Gastroesophageal sphincter (tissue), 4 donors: ENCODE measurements around the gene ATAD5. TPM values are rescaled to one million over a fixed set of nuclear protein-coding genes. Genes with fewer than 3 reads are reported as not detected.

Source experiments
- ATAC-seq: fragments of 150-250 bp; one replicate; pipeline ENCODE4 v1.9.1; 2016; ENCODE audit warnings: mild to moderate bottlenecking, moderate library complexity
- H3K27ac ChIP-seq, 4 donors: fragments of 200-600 bp; sonication (generic) in 3 of 4; 1 replicate in 3 of 4; 2 replicates in 1 of 4; pipeline ENCODE4 v1.5.1; 2016 to 2019
- H3K27me3 ChIP-seq: fragments of 200-600 bp; sonication (generic); one replicate; pipeline ENCODE4 v1.5.1; 2019
- H3K36me3 ChIP-seq, 2 donors: fragments of 200-600 bp; sonication (generic); one replicate each; pipeline ENCODE4 v1.5.1; 2019; ENCODE audit warnings: control low read depth in 1 of 2
- H3K4me1 ChIP-seq, 3 donors: fragments of 200-600 bp; sonication (generic); 1 replicate in 2 of 3; 2 replicates in 1 of 3; pipeline ENCODE4 v1.5.1; 2016 to 2019; ENCODE audit warnings: control low read depth in 2 of 3
- H3K4me3 ChIP-seq, 2 donors: fragments of 200-600 bp; sonication (generic); one replicate each; pipeline ENCODE4 v1.5.1; 2019; ENCODE audit warnings: mild to moderate bottlenecking in 1 of 2, moderate library complexity in 1 of 2
- H3K9me3 ChIP-seq, 3 donors: fragments of 200-600 bp; sonication (generic); one replicate each; pipeline ENCODE4 v1.5.1; 2017 to 2019; ENCODE audit warnings: control low read depth in 2 of 3
- EP300 ChIP-seq: sonication (generic); formaldehyde crosslinking; IDR thresholded peaks from one replicate; pipeline ENCODE4 v1.6.1; 2017; ENCODE audit warnings: antibody characterized with exemption, mild to moderate bottlenecking
- POLR2A ChIP-seq, 2 donors: fragments of 450-650 bp; IDR thresholded peaks; one replicate each; pipeline ENCODE4 v1.6.1; 2017; ENCODE audit warnings: antibody characterized with exemption in 2 of 2, mild to moderate bottlenecking in 2 of 2, moderate library complexity in 1 of 2
- POLR2AphosphoS5 ChIP-seq: sonication (generic); formaldehyde crosslinking; IDR thresholded peaks from one replicate; pipeline ENCODE4 v1.6.1; 2017; ENCODE audit warnings: antibody characterized with exemption
- WGBS, 2 donors: methylation state at CpG; one replicate each; pipeline ENCODE4 v1.1.5; 2018; ENCODE audit warnings: low coverage in 1 of 2; 5-methylcytosine and 5-hydroxymethylcytosine counted together
- total RNA-seq, 4 donors: library from RNA; depleted of rRNA; stranded (reverse); fragments of >200 nt; gene quantifications; one replicate each; pipeline ENCODE4 v1.1.0, GENCODE V29; 2016
- TF ChIP-seq, protein P1 (sequence below), 4 experiments: fragments of 200-600 bp in 2 of 4; fragments of 450-650 bp in 2 of 4; sonication (generic) in 1 of 4; IDR thresholded peaks; one replicate each; pipeline ENCODE4 v1.5.1; 2017 to 2019; ENCODE audit warnings: antibody characterized with exemption in 4 of 4, mild to moderate bottlenecking in 2 of 4, moderate library complexity in 2 of 4

ATAD5 gene
- total RNA-seq, 4 donors from 2014 or later = 0.47 to 1.7 (median 0.86) TPM

GRCh38 chr17:30913955-30914354, 82.2 kb downstream of the ATAD5 start:
- Histone ChIP-seq H3K9me3 (no peaks in the 10 kb centered on the region), H3K36me3 (no peaks in the 10 kb centered on the region), H3K27ac (no peak overlapping the region), H3K4me1 (no peaks in the 10 kb centered on the region), H3K4me3 (no peak overlapping the region), H3K27me3 (no peaks in the 10 kb centered on the region)
- no peak for ATAC-seq
- TF ChIP-seq, protein P1, sequence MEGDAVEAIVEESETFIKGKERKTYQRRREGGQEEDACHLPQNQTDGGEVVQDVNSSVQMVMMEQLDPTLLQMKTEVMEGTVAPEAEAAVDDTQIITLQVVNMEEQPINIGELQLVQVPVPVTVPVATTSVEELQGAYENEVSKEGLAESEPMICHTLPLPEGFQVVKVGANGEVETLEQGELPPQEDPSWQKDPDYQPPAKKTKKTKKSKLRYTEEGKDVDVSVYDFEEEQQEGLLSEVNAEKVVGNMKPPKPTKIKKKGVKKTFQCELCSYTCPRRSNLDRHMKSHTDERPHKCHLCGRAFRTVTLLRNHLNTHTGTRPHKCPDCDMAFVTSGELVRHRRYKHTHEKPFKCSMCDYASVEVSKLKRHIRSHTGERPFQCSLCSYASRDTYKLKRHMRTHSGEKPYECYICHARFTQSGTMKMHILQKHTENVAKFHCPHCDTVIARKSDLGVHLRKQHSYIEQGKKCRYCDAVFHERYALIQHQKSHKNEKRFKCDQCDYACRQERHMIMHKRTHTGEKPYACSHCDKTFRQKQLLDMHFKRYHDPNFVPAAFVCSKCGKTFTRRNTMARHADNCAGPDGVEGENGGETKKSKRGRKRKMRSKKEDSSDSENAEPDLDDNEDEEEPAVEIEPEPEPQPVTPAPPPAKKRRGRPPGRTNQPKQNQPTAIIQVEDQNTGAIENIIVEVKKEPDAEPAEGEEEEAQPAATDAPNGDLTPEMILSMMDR (IDR thresholded peaks at IDR 0.05) = no peak
- TF ChIP-seq POLR2AphosphoS5 (no peak), EP300 (no peak), POLR2A (IDR thresholded peaks at IDR 0.05) (no peak)

DNA sequence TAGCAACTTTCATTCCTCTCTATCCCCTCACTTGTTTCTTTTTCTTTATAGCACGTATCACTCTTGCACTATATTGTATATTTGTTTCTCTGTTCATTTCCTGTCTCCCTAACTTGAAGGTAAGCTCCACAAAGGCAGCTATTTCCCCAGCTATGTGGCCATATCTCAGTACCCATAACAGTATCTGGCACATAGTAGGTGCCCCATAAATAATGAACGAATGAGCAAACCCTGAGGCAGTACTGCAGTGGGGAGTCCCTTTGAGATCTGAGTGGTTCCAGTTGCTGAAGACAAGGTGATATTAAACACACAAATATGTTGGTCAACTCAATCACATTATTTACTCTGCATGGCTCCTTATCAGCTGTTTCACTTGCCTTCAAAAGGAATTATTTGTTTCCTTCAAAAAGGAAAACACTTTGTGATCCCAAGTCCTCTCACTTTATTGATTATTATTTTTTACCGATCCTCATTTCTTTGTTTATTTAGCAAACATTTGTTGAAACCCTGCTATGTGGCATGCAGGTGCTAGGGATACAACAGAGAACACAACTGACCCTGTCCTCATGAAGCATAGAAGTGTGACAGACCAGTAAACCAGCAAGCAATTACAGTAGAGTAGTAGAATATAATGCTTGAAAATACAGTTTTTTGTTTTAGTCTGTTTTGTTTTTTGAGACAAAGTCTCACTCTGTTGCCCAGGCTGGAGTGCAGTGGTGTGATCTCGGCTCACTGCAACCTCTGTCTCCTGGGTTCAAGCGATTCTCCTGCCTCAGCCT, 84.3 kb downstream of the ATAD5 start:
- H3K9me3 ChIP-seq = no peaks in the 10 kb centered on the region
- 74 to 77% methylated on average over 5 of the region's 5 CpGs for WGBS, 2 donors
- no peak overlapping the region for H3K27ac ChIP-seq
- H3K4me3 ChIP-seq = no peak overlapping the region
- ATAC-seq = no peak
- H3K27me3 ChIP-seq = peaks cover 8% of the 10 kb centered on the region
- TF ChIP-seq POLR2AphosphoS5 (no peak), POLR2A (IDR thresholded peaks at IDR 0.05) (no peak), EP300 (no peak)
- TF ChIP-seq, protein P1 (IDR thresholded peaks at IDR 0.05) = no peak
- no peaks in the 10 kb centered on the region for H3K4me1 ChIP-seq
- no peaks in the 10 kb centered on the region for H3K36me3 ChIP-seq

DNA sequence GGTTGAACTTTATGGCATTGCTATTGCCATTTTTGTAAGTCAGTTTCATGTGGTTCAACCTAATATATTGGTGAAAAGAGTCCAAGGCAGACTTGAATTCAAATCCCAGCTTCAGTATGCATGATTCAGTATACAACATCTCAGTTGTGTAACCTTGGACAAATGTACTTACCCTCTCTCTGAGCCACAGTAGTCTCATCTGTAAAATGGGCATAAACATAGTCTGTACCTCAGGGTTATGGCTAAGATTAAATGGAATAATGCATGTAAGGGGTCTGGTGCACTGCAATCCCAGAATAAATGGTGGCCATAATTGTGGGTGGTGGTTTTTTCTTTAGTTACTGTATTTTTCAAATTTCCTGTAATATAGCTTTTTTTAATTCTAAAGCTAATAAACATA, 85.3 kb downstream of the ATAD5 start:
- Histone ChIP-seq H3K9me3 (no peaks in the 10 kb centered on the region), H3K4me1 (peaks cover 0 to 7% (median under 1%) of the 10 kb centered on the region in 3 donors), H3K36me3 (no peaks in the 10 kb centered on the region), H3K27me3 (peaks cover 18% of the 10 kb centered on the region), H3K4me3 (no peak overlapping the region), H3K27ac (no peak overlapping the region)
- TF ChIP-seq POLR2A (IDR thresholded peaks at IDR 0.05) (no peak), EP300 (no peak), POLR2AphosphoS5 (no peak)
- TF ChIP-seq, protein P1 (IDR thresholded peaks at IDR 0.05) = no peak
- ATAC-seq = no peak

DNA sequence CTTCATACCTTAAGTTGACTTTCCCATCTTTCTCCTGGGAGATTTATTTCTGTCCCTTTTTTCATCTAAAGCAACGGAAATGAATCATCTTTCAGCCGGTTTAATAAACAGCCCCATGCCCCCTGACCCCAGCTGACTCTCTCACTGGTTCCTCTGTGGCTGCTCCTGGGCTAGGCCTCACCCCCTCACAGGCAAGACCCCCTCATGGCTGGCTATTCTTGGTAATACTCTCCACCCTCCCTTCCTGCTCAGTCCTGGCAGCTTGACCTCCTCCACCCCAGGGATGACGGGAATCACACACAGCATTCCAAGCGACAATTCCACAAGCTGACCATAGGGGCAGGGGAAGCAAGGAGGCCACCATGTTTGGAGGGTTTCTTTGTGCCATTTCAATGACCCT, 88.5 kb downstream of the ATAD5 start:
- H3K4me3 ChIP-seq = no peak overlapping the region
- no peak for ATAC-seq
- 23 to 50% methylated on average over 2 to 4 of the region's 4 CpGs for WGBS, 2 donors
- TF ChIP-seq EP300 (no peak), POLR2A (IDR thresholded peaks at IDR 0.05) (no peak), POLR2AphosphoS5 (no peak)
- TF ChIP-seq, protein P1 (IDR thresholded peaks at IDR 0.05) = no peak
- H3K4me1 ChIP-seq = peaks cover 0 to 16% (median 8%) of the 10 kb centered on the region in 3 donors
- no peaks in the 10 kb centered on the region for H3K36me3 ChIP-seq
- no peak overlapping the region for H3K27ac ChIP-seq
- no peaks in the 10 kb centered on the region for H3K9me3 ChIP-seq
- peaks cover 48% of the 10 kb centered on the region for H3K27me3 ChIP-seq
